ENCODE data around the gene OTOF.

DNA sequence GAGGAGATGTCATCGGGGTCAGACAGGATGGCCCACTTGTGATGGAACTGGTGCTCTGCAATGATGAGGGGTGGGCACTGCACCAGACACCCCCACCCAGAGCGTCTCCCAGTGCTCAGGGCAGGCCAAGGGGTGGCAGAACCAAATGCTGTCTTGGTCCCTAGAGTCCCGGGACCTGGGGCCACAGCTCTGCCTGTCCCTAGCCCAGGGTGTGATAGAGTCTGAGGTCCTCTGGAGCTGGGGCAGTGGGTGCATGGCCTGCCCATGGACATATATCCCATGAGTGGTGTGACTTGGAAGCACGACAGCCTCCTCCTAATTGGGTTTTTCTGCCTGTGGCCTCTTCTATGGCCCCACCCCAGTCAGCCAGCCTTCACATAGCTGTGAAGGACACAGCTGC is 6.7 kb upstream of the OTOF start:
- no peak for TF ChIP-seq EZH2 (IDR thresholded peaks at IDR 0.05; ENCODE audit: low read depth, unreplicated experiment)
- TF ChIP-seq POLR2AphosphoS5 (IDR thresholded peaks at IDR 0.05; ENCODE audit: low read depth): no peak
- TF ChIP-seq, protein P1, sequence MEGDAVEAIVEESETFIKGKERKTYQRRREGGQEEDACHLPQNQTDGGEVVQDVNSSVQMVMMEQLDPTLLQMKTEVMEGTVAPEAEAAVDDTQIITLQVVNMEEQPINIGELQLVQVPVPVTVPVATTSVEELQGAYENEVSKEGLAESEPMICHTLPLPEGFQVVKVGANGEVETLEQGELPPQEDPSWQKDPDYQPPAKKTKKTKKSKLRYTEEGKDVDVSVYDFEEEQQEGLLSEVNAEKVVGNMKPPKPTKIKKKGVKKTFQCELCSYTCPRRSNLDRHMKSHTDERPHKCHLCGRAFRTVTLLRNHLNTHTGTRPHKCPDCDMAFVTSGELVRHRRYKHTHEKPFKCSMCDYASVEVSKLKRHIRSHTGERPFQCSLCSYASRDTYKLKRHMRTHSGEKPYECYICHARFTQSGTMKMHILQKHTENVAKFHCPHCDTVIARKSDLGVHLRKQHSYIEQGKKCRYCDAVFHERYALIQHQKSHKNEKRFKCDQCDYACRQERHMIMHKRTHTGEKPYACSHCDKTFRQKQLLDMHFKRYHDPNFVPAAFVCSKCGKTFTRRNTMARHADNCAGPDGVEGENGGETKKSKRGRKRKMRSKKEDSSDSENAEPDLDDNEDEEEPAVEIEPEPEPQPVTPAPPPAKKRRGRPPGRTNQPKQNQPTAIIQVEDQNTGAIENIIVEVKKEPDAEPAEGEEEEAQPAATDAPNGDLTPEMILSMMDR (conservative IDR thresholded peaks at IDR 0.05; ENCODE audit: low read depth in 2 of 2): no peak
- no peak for TF ChIP-seq ZNF331 (CRISPR knock-in tag; IDR thresholded peaks at IDR 0.05; ENCODE audit: low read depth)
- TF ChIP-seq CREB1 (CRISPR knock-in tag; IDR thresholded peaks at IDR 0.05; ENCODE audit: low read depth): no peak
- TF ChIP-seq, protein P2, sequence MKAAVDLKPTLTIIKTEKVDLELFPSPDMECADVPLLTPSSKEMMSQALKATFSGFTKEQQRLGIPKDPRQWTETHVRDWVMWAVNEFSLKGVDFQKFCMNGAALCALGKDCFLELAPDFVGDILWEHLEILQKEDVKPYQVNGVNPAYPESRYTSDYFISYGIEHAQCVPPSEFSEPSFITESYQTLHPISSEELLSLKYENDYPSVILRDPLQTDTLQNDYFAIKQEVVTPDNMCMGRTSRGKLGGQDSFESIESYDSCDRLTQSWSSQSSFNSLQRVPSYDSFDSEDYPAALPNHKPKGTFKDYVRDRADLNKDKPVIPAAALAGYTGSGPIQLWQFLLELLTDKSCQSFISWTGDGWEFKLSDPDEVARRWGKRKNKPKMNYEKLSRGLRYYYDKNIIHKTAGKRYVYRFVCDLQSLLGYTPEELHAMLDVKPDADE (IDR thresholded peaks at IDR 0.05): no peak
- no peak for TF ChIP-seq EZH2phosphoT487 (IDR thresholded peaks at IDR 0.05; ENCODE audit: unreplicated experiment)
- TF ChIP-seq STAT1 (IDR thresholded peaks at IDR 0.05; ENCODE audit: unreplicated experiment): no peak
- TF ChIP-seq, protein P3, sequence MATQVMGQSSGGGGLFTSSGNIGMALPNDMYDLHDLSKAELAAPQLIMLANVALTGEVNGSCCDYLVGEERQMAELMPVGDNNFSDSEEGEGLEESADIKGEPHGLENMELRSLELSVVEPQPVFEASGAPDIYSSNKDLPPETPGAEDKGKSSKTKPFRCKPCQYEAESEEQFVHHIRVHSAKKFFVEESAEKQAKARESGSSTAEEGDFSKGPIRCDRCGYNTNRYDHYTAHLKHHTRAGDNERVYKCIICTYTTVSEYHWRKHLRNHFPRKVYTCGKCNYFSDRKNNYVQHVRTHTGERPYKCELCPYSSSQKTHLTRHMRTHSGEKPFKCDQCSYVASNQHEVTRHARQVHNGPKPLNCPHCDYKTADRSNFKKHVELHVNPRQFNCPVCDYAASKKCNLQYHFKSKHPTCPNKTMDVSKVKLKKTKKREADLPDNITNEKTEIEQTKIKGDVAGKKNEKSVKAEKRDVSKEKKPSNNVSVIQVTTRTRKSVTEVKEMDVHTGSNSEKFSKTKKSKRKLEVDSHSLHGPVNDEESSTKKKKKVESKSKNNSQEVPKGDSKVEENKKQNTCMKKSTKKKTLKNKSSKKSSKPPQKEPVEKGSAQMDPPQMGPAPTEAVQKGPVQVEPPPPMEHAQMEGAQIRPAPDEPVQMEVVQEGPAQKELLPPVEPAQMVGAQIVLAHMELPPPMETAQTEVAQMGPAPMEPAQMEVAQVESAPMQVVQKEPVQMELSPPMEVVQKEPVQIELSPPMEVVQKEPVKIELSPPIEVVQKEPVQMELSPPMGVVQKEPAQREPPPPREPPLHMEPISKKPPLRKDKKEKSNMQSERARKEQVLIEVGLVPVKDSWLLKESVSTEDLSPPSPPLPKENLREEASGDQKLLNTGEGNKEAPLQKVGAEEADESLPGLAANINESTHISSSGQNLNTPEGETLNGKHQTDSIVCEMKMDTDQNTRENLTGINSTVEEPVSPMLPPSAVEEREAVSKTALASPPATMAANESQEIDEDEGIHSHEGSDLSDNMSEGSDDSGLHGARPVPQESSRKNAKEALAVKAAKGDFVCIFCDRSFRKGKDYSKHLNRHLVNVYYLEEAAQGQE (IDR thresholded peaks at IDR 0.05; ENCODE audit: unreplicated experiment): no peak

Data from GM23338 (cell line).